Kidney (tissue), 14 donors: Measurements from ENCODE around the gene DMAC2L. TPM values are rescaled to one million over a fixed set of nuclear protein-coding genes. Genes with fewer than 3 reads are reported as not detected.

ENCODE experiments used
- DNase-seq, 5 donors: peaks; one replicate each; pipeline ENCODE4 v3.0.0-alpha.2; 2013 to 2020
- FAIRE-seq: peaks from 2 replicates; lab custom pipeline; 2012; peaks lifted over from hg19 to GRCh38; lab: Jason Lieb, UNC
- H3K27ac ChIP-seq, 2 donors: one replicate each; pipeline ENCODE4 v1.7.0; 2013; ENCODE audit warnings: low read depth in 2 of 2, low read length in 2 of 2, inconsistent platforms in 1 of 2
- H3K27me3 ChIP-seq: one replicate; pipeline ENCODE4 v1.7.1; 2013; ENCODE audit warnings: low read length, inconsistent platforms; ENCODE audit not compliant: control insufficient read depth, insufficient read depth
- H3K36me3 ChIP-seq, 3 donors: one replicate each; pipeline versions ENCODE4 v1.7.0 to v1.7.1; 2013; ENCODE audit warnings: low read length in 3 of 3, control low read depth in 1 of 3, inconsistent platforms in 1 of 3; ENCODE audit not compliant: insufficient read depth in 3 of 3, control insufficient read depth in 2 of 3
- H3K4me1 ChIP-seq, 3 donors: one replicate each; pipeline versions ENCODE4 v1.7.0 to v1.7.1; 2013; ENCODE audit warnings: low read length in 3 of 3, inconsistent platforms in 1 of 3, low read depth in 1 of 3; ENCODE audit not compliant: control insufficient read depth in 2 of 3, insufficient read depth in 2 of 3
- H3K4me3 ChIP-seq, 3 donors: one replicate each; pipeline versions ENCODE4 v1.7.0 to v1.8.1; 2013; ENCODE audit warnings: low read length in 3 of 3, control low read depth in 1 of 3, inconsistent platforms in 1 of 3
- H3K9ac ChIP-seq, 3 donors: one replicate each; pipeline versions ENCODE4 v1.7.0 to v1.7.1; 2013; ENCODE audit warnings: low read length in 3 of 3, control low read depth in 1 of 3, inconsistent platforms in 1 of 3
- H3K9me3 ChIP-seq, 3 donors: one replicate each; pipeline versions ENCODE4 v1.7.0 to v1.7.1; 2013; ENCODE audit warnings: low read length in 3 of 3, control low read depth in 1 of 3, inconsistent platforms in 1 of 3; ENCODE audit not compliant: control insufficient read depth in 2 of 3, insufficient read depth in 1 of 3
- CTCF ChIP-seq: IDR thresholded peaks from 3 replicates; pipeline ENCODE4 v1.5.1; 2012; ENCODE audit warnings: mild to moderate bottlenecking, moderate library complexity, borderline replicate concordance; ENCODE audit not compliant: insufficient read depth; ENCODE audit errors: extremely low read depth
- intact Hi-C: fragments of 100-400 bp; cut with DNase I; formaldehyde crosslinking; loops from one replicate; pipeline ENCODE4 v1.11.1; 2022
- polyA plus RNA-seq: library from polyadenylated mRNA; stranded (reverse); fragments of 350-450 nt; fragmentation: Illumina TruSeq; extraction: RNeasy Lipid Tissue Mini Kit (QIAGEN cat#74804); gene quantifications from one replicate; pipeline ENCODE4 v1.2.3, GENCODE V29; 2014; ENCODE audit warnings: low read depth, low replicate concordance; ENCODE audit not compliant: insufficient read depth
- total RNA-seq: library from RNA; stranded (reverse); fragmentation: NEBNext Ultra II Directional; extraction: Animal tissue kit (Norgen Biotek cat#: 25700); gene quantifications from one replicate; pipeline ENCODE4 v1.2.1, GENCODE V29; 2021
- donor health status: control.
- donor health status: control.
- donor health status: control.
- donor health status: control.
- donor health status: control.
- donor health status: DM: yes; HTN: yes; CAD: no.
- donor health status: Normal renal cell carcinoma (clear cell type).

The DMAC2L gene
- total and polyA plus RNA-seq, 2 donors from 2014 or later, result 23.7 to 27.3 TPM

GRCh38 chr14:50303744-50304471 lies 8.2 kb upstream of the DMAC2L start:
- no peaks in the 10 kb centered on the region for H3K27me3 ChIP-seq
- intact Hi-C loops, result no loop called here
- TF ChIP-seq CTCF, result no peak

GRCh38 chr14:50308363-50308915 lies 3.7 kb upstream of the DMAC2L start:
- no peak for FAIRE-seq
- Histone ChIP-seq H3K9ac (no peak overlapping the region), H3K27ac (no peak overlapping the region), H3K27me3 (no peaks in the 10 kb centered on the region), H3K9me3 (no peaks in the 10 kb centered on the region), H3K4me1 (peaks cover 0 to 13% (median 10%) of the 10 kb centered on the region in 3 donors), H3K4me3 (no peak overlapping the region), H3K36me3 (no peaks in the 10 kb centered on the region)
- intact Hi-C loops, result no loop called here
- DNase-seq, result no peak
- no peak for TF ChIP-seq CTCF

More at GRCh38 chr14:50303744-50304471, 8.2 kb upstream of the DMAC2L start:
- FAIRE-seq (peak; percentile 90), DNase-seq (peak in 4 of 5 donors; percentile 33 to 56 (median 52))
- Histone ChIP-seq H3K4me3 (no peak overlapping the region), H3K4me1 (peaks cover 0 to 6% (median 0%) of the 10 kb centered on the region in 3 donors), H3K36me3 (no peaks in the 10 kb centered on the region), H3K27ac (peak overlapping the region; percentile 2 to 18), H3K9ac (no peak overlapping the region), H3K9me3 (no peaks in the 10 kb centered on the region)

- no peak for DNase-seq
- FAIRE-seq, result no peak
- Histone ChIP-seq H3K36me3 (no peaks in the 10 kb centered on the region), H3K27ac (no peak overlapping the region), H3K27me3 (no peaks in the 10 kb centered on the region), H3K9me3 (no peaks in the 10 kb centered on the region), H3K9ac (no peak overlapping the region), H3K4me1 (peaks cover 0 to 10% (median 10%) of the 10 kb centered on the region in 3 donors), H3K4me3 (peak overlapping the region in 2 of 3 donors; percentile 32 to 97)
- TF ChIP-seq CTCF, result no peak
- intact Hi-C loops, result no loop called here
Observed at GRCh38 chr14:50310445-50310844, 1.7 kb upstream of the DMAC2L start.
